ENCODE results near the gene MEX3D. TPM values are rescaled to one million over a fixed set of nuclear protein-coding genes. Genes with fewer than 3 reads are reported as not detected.

The MEX3D gene
- total and polyA plus RNA-seq, 5 experiments from 2014 or later: 0.08 to 4.4 (median 3.0) TPM; not detected in 2

DNA sequence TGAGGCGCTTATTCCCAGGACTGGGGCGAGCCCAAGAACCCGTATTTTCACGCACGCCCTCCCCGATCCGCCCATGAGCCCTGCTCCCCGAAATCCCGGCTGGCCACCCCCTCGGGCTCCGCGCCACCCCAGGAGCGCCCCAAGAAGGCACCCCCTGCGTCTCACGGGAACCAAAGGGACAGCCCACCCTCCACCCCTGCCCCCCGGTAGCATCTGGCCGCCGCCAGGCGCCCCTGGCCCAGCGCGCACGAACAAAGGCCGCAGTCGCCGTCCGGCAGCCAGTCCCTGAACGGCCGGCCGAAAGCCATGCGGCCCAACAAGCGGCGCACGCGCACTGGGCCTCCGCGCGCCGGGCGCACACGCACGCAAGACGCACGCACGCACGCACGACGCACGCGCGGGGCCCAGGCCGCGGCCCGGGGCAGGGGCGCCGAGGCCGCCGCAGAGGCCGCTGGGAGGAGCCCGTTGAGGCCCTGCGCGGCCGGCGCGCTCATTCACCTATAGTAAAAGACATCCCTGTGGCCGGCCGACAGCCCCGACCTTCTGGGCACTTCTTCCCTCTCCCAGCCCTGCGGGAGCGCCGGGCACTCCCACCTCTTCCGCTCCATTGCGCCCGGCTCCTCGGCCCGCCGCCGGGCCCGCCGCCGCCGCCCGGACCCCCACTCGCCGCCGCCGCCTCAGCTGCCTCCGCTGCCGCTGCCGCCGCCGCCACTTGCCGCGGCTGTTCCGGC is 24.1 kb upstream of the MEX3D start:
- ATAC-seq (peak; percentile 82 to 85), DNase-seq (peak; percentile 73 to 90 (median 83))
- H3K4me3 Mint-ChIP-seq: peak overlapping the region; percentile 85 to 93 (median 88)
- H3K36me3 Mint-ChIP-seq: peaks cover 0 to 16% (median 2%) of the 10 kb centered on the region in 3 donors
- H3K9me3 Mint-ChIP-seq: no peaks in the 10 kb centered on the region
- peak overlapping the region; percentile 76 to 95 (median 93) for H3K27ac Mint-ChIP-seq
- no peaks in the 10 kb centered on the region for H3K27me3 Mint-ChIP-seq
- peaks cover 11 to 31% (median 22%) of the 10 kb centered on the region in 4 donors for H3K4me1 Mint-ChIP-seq
- POLR2A ChIA-PET: interaction anchor here (0.6 to 4.4 kb wide), 11 partner anchors 10 to 530 kb away, joined by 3 to 52 read pairs (median 4); partner anchors contain the start of genes TCF3 and UQCR11

DNA sequence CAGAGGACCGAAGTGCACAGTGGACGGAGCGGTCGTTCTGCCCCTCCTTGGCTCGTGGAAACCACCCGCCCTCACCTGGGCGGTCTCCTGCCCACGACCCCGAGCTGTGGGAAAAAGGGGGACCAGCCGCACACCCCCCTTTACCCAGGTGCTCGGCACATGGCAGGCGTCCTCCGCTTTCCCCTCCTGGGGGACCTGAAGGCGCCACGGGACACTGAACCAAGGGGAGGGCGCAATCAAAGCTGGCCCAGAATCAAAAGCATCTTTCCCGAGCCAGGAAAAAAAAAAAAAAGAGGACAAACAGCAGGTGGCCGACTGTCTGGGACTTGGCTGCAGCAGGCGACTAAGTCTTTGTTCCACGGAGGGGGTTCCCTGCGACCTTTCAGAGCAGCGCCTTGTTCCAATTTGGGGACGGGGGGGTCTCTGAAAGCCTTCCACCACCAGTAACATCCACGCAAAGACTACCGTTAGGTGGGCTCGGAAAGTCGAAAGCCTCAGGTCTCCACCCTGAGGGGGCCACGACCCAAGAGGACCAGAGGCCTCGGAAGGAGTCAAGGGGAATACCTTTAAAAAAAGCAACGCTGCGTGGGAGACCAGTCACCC is 23.4 kb upstream of the MEX3D start:
- H3K36me3 Mint-ChIP-seq: peaks cover 0 to 11% (median 2%) of the 10 kb centered on the region in 3 donors

DNA sequence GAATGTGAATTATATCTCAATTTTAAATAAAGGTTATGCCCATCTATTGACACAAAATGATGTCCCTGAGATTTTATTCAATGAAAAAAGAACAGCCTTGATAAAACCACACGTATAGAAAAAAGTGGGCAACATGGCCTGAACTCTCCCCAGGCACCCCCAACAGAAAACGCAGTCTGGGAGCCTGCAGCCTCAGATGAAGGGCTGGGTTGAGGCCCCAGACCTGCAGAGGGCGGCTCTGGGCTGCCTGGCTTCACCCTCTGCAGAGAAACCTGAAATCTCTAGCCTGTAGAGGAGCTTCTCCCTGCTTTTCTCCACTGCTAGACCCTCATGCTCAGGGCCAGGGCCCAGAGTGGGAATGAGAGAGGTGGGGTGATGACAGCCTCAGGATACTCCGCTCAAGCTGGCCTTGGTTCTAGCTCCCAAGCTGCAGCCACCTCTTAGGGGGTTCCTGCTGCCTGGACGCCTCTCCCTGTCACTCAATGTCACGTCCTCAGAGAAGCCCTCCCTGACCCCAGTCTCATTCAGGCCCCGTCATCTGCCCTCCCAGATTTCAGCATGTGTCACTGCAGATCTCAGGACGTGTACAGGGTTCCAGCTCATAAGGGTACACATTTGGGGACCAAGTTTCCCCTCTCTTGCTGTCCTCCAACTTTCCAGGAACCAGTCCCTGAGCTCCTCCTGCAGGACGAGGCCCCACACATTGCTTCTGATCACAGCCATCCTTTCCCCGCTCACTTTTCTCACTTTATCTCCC is 22.7 kb upstream of the MEX3D start:
- Mint-ChIP-seq H3K27ac (peak overlapping the region; percentile 76 to 95 (median 93)), H3K27me3 (no peaks in the 10 kb centered on the region), H3K36me3 (peaks cover 0 to 6% (median 1%) of the 10 kb centered on the region in 3 donors), H3K4me1 (peaks cover 11 to 35% (median 24%) of the 10 kb centered on the region in 4 donors), H3K4me3 (peak overlapping the region; percentile 85 to 93 (median 88)), H3K9me3 (no peaks in the 10 kb centered on the region)
- ATAC-seq (peak; percentile 16 to 29), DNase-seq (peak in 2 of 10 donors; percentile 32 to 36)
- POLR2A ChIA-PET: interaction anchor here (0.5 to 4.4 kb wide), 7 partner anchors 12 to 1585 kb away, joined by 3 to 37 read pairs (median 4); partner anchors contain the start of genes TCF3 and UQCR11

More for the DNA sequence above, 23.4 kb upstream of the MEX3D start:
- Mint-ChIP-seq H3K4me1 (peaks cover 11 to 31% (median 22%) of the 10 kb centered on the region in 4 donors), H3K27ac (peak overlapping the region; percentile 76 to 95 (median 93)), H3K27me3 (no peaks in the 10 kb centered on the region), H3K4me3 (peak overlapping the region; percentile 85 to 93 (median 88)), H3K9me3 (no peaks in the 10 kb centered on the region)
- peak in 2 of 10 donors; percentile 20 to 29 for DNase-seq
- peak in 1 of 2 donors; percentile 10 for ATAC-seq
- POLR2A ChIA-PET: interaction anchor here (0.5 to 4.4 kb wide), 8 partner anchors 13 to 1585 kb away, joined by 4 to 37 read pairs (median 4); partner anchors contain the start of genes TCF3 and UQCR11

DNA sequence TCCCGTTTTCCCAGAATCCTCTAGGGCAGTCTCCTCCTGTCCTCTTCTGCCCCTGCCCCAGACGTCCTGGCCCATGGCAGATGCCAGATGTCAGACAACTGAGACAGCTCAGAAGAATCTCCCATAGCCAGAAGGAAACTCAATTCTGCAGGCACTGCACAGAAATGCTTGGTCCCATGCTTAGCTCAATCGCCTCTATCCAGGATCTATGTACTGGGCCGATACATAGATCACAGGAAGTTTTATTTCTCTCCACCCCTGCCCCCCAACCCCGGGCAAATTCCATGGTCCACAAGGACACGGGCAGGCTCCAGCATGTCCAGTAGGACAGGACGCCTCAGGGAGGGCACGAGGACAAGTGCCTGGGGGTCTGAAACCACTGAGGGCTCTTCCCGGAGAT is 19.7 kb upstream of the MEX3D start:
- Mint-ChIP-seq H3K4me3 (no peak overlapping the region), H3K9me3 (no peaks in the 10 kb centered on the region), H3K27me3 (no peaks in the 10 kb centered on the region), H3K4me1 (peaks cover 9 to 39% (median 22%) of the 10 kb centered on the region in 4 donors), H3K36me3 (peaks cover 0 to 20% (median 0%) of the 10 kb centered on the region in 3 donors), H3K27ac (peak overlapping the region in 4 of 10 donors; percentile 52 to 84 (median 56))
- POLR2A ChIA-PET: interaction anchor here (0.7 kb wide), 2 partner anchors 17 to 795 kb away, joined by 4 to 9 read pairs; no protein-coding TSS in a partner anchor
- ATAC-seq (no peak), DNase-seq (no peak)

DNA sequence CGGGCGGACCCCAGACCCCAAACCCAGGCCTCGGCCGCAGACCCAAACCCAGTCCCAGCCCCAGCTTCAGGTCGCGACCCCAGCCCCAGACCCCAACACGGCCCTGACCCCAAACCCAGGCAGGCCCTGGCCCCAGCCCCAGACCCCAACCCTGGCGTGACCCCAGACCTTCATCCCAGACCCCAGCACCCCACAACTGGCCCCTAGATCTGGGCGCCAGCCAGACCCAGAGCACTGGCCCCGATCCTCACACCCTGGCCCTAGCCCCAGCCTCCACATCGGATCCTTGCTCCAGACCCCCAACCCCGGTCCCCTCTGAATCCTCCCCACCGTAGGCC is 17.1 kb upstream of the MEX3D start:
- no peaks in the 10 kb centered on the region for H3K27me3 Mint-ChIP-seq
- no peak for DNase-seq
- no peak overlapping the region for H3K27ac Mint-ChIP-seq
- ATAC-seq: no peak
- POLR2A ChIA-PET: no interaction called here
- no peak overlapping the region for H3K4me3 Mint-ChIP-seq
- no peaks in the 10 kb centered on the region for H3K9me3 Mint-ChIP-seq
- H3K36me3 Mint-ChIP-seq: peaks cover 0 to 46% (median 3%) of the 10 kb centered on the region in 3 donors
- peaks cover 1 to 22% (median 9%) of the 10 kb centered on the region in 4 donors for H3K4me1 Mint-ChIP-seq

DNA sequence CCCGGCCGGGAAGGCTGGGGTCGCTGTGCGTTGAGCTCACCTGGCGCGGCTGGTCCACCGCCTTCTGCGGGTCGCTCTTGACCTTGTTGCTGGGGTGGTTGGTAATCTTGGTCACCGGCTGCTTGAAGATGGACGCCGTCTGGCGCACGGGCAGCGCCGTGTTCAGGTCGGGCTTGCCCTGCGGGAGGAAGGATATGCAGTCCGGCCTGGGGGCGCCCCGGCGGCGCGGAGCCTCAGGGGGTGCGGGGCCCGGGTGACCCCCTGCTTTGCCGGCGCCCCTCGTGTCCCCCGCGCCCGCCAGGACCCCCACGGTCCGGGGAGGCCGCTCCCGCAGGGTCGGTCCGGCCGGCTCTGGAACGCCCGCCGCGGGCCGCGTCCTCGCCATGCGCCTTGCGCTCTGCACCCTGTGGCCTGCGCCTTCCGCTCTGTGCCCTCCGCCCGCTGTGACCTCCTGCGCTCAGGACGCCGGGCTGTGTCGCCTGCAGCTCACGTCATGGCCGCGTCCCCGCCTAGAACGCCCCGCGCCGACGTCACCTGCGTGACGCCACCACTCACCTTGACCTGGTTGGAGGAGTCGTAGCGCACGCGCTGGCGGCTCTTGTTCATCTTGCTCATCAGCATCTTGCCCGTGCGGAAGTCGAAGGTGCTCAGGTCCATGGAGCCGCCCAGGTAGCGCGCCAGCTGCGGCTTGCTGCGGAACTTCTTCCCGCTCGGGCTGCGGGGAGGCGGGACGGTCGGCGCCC is 16.5 kb upstream of the MEX3D start:
- H3K4me3 Mint-ChIP-seq: no peak overlapping the region
- no peaks in the 10 kb centered on the region for H3K9me3 Mint-ChIP-seq
- peaks cover 0 to 18% (median 7%) of the 10 kb centered on the region in 4 donors for H3K4me1 Mint-ChIP-seq
- no peak for ATAC-seq
- H3K27me3 Mint-ChIP-seq: no peaks in the 10 kb centered on the region
- H3K36me3 Mint-ChIP-seq: peaks cover 0 to 51% (median 3%) of the 10 kb centered on the region in 3 donors
- H3K27ac Mint-ChIP-seq: no peak overlapping the region
- DNase-seq: no peak
- POLR2A ChIA-PET: no interaction called here

DNA sequence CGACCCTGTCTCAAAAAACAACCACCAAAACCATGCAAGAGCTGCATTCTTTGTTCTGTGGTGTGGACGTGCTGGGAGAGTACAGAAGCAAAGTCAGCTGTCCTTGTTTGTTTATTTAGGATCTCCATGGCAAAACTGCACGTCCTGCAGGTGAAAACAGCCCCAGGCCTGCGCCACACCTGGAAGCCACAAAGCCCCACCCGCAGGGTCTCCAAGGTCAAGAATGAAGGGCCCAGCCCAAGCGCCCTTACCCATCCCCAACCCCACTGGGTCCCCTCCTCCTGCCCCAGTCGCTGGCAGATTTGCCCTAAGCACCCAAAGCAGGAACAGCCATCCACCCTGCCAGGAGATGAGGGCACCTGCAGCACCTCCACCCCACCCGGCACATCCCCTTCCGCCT is 14.1 kb upstream of the MEX3D start:
- peaks cover 0 to 58% (median 3%) of the 10 kb centered on the region in 3 donors for H3K36me3 Mint-ChIP-seq
- H3K4me1 Mint-ChIP-seq: peaks cover 0 to 13% (median 2%) of the 10 kb centered on the region in 4 donors
- H3K27ac Mint-ChIP-seq: peak overlapping the region in 1 of 10 donors; percentile 51
- POLR2A ChIA-PET: interaction anchor here (0.7 kb wide), 1 partner anchor 104 kb away, joined by 4 read pairs; no protein-coding TSS in a partner anchor
- H3K27me3 Mint-ChIP-seq: no peaks in the 10 kb centered on the region
- DNase-seq: no peak
- H3K9me3 Mint-ChIP-seq: no peaks in the 10 kb centered on the region
- H3K4me3 Mint-ChIP-seq: no peak overlapping the region
- no peak for ATAC-seq

DNA sequence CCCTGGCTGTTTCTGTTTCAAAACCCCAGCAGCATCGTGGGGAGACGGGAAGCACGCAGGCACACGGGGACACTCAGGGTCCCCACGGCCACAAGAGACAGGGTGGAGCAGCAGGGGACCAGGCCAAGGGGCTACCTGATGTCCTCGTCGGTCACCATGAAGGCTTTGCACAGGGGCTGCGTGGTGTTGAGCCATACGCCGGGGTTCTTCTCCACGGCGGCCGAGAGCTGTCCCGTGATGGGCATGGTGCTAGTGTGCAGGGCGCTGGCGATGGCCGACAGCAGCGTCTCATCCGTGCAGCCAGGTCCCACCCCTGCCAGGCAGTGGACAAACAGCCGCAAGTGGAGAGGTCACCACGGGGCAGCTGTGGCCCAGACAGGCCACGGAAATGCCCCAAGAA is 12.8 kb upstream of the MEX3D start:
- Mint-ChIP-seq H3K27me3 (no peaks in the 10 kb centered on the region), H3K27ac (peak overlapping the region in 1 of 10 donors; percentile 40), H3K4me3 (no peak overlapping the region), H3K36me3 (peaks cover 0 to 63% (median 3%) of the 10 kb centered on the region in 3 donors), H3K9me3 (no peaks in the 10 kb centered on the region), H3K4me1 (peaks cover 0 to 9% (median 1%) of the 10 kb centered on the region in 4 donors)
- POLR2A ChIA-PET: interaction anchor here (0.8 kb wide), 1 partner anchor 12 kb away, joined by 3 read pairs; the partner anchor contains the start of gene MBD3
- ATAC-seq (no peak), DNase-seq (no peak)

DNA sequence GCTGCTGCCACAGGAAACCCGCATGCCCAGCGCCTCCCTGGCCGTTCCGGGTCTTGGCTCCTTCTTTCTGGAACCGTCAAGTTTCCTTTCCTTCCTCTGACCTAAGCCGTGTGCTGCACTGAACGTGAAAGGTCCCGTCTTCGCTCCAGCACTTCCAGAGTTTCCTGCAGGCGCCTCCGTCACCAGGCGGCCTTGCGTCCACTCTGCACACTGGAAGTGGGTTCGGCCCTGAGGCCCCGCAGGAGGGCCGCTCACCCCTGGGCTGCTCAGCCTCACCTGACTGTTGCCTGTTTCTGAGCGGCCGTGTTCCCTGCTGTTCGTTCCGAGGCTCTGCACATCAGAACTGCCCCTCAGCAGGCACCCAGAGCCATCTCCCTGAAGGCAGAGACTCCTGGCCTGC is 12.3 kb upstream of the MEX3D start:
- peaks cover 0 to 63% (median 3%) of the 10 kb centered on the region in 3 donors for H3K36me3 Mint-ChIP-seq

DNA sequence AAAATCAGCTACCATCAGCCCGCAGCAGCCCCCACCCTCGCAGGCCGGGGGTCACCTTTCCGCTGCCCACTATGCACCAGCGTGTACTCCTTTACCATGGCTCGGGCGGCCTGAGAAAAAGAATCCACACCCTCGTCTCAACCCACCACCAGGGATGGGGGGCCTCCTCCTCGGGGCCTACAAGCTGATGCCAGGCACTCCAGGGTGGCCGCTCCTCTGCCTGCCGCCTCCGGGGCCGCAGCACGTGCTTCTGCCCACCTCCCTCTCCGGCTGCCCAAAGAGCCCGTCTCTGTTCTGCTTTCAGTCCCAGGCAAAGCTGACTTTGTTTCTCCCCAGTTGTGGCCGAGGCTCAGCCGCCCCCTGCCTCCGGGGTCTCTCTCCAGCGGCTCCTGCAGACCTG is 11.1 kb upstream of the MEX3D start:
- Mint-ChIP-seq H3K9me3 (no peaks in the 10 kb centered on the region), H3K4me1 (peaks cover 0 to 5% (median 1%) of the 10 kb centered on the region in 4 donors), H3K36me3 (peaks cover 0 to 58% (median 3%) of the 10 kb centered on the region in 3 donors), H3K4me3 (no peak overlapping the region), H3K27ac (peak overlapping the region in 1 of 10 donors; percentile 72), H3K27me3 (no peaks in the 10 kb centered on the region)
- ATAC-seq (no peak), DNase-seq (no peak)
- POLR2A ChIA-PET: interaction anchor here (1.2 to 1.6 kb wide), 2 partner anchors 12 to 13 kb away, joined by 3 to 5 read pairs; partner anchors contain the start of gene MBD3

More for the DNA sequence above, 12.3 kb upstream of the MEX3D start:
- POLR2A ChIA-PET: no interaction called here
- Mint-ChIP-seq H3K4me3 (no peak overlapping the region), H3K9me3 (no peaks in the 10 kb centered on the region), H3K27ac (peak overlapping the region in 1 of 10 donors; percentile 40), H3K4me1 (peaks cover 0 to 6% (median 2%) of the 10 kb centered on the region in 4 donors), H3K27me3 (no peaks in the 10 kb centered on the region)
- no peak for ATAC-seq
- DNase-seq: no peak

DNA sequence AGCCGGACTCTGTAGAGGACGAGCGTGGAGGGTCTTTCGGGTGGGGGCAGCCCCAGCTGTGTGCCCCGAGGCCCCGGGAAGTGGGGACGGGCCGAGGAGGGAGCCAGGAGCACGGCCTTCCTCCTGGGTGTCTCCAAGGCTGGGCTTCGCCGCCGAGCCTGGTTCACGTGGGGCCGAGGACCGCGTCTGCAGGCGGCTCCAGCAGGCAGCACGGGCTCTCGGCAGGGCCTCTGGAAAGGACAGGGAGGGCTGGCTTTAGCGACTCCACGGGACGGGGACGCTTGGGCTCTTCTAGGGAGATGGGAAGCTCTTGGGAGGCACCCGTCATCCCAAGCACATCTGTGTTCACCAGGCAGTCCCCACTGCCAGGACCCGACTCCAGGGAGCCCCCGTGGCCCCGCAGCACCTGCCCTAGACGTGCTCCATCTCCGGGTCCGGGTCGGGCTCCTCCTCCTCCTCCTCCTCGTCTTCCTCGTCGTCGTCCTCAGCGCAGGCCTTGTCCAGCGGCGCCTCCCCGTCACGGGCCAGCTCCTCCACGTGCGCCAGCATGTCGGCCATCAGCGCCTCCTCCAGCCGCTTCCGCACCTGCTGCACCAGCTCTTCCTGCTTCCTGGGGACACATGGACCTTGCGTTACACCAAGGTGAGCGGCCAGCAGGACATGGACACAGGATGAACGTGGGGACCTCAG is 9.9 kb upstream of the MEX3D start:
- peaks cover 0 to 5% (median 1%) of the 10 kb centered on the region in 4 donors for H3K4me1 Mint-ChIP-seq
- H3K4me3 Mint-ChIP-seq: no peak overlapping the region
- H3K9me3 Mint-ChIP-seq: no peaks in the 10 kb centered on the region
- ATAC-seq (no peak), DNase-seq (no peak)
- POLR2A ChIA-PET: interaction anchor here (1.6 kb wide), 1 partner anchor 13 kb away, joined by 5 read pairs; no protein-coding TSS in a partner anchor
- H3K27ac Mint-ChIP-seq: no peak overlapping the region
- H3K27me3 Mint-ChIP-seq: no peaks in the 10 kb centered on the region
- H3K36me3 Mint-ChIP-seq: peaks cover 0 to 48% (median 3%) of the 10 kb centered on the region in 3 donors
